Activated T-helper 1 cell treated with anti-CD3 and anti-CD28 coated beads, Interleukin-12 subunit alpha, Interleukin-12 subunit beta, Interleukin-2, Interleukin-4 antibody, amounts not matched to agents 30 ng/mL and 10 ng/mL and 1 ng/mL, durations not matched to agents 14 hours and 24 hours and 36 hours (primary cell): ENCODE results near the gene C16orf95. TPM values are rescaled to one million over a fixed set of nuclear protein-coding genes. Genes with fewer than 3 reads are reported as not detected.
"Not testable (repeated sequence)": the region's sequence is repeated elsewhere in the genome, so short reads cannot be mapped to it uniquely, and the experiment has no call there.

Experiments
- DNase-seq: peaks from one replicate; pipeline ENCODE4 v3.0.0; 2021; ENCODE audit warnings: low spot score
- H3K27ac Mint-ChIP-seq: one replicate; pipeline ENCODE4 v1.8.0; 2021; ENCODE audit warnings: mild to moderate bottlenecking, mixed read lengths
- H3K27me3 Mint-ChIP-seq: one replicate; pipeline ENCODE4 v1.8.0; 2022; ENCODE audit warnings: mild to moderate bottlenecking, moderate library complexity, mixed read lengths; ENCODE audit not compliant: insufficient read depth
- H3K36me3 Mint-ChIP-seq: one replicate; pipeline ENCODE4 v1.8.0; 2021; ENCODE audit warnings: low read depth, mixed read lengths
- H3K4me1 Mint-ChIP-seq: one replicate; pipeline ENCODE4 v1.8.0; 2021; ENCODE audit warnings: low read depth, mixed read lengths
- H3K4me3 Mint-ChIP-seq: one replicate; pipeline ENCODE4 v1.8.0; 2021; ENCODE audit warnings: mild to moderate bottlenecking, moderate library complexity, mixed read lengths
- H3K9me3 Mint-ChIP-seq: one replicate; pipeline ENCODE4 v1.8.0; 2021; ENCODE audit warnings: mixed read lengths
- intact Hi-C: fragments of 100-400 bp; cut with micrococcal nuclease; formaldehyde crosslinking; loops from one replicate; pipeline ENCODE4 v1.15.1; 2024
- total RNA-seq: library from RNA; stranded (reverse); gene quantifications from 2 replicates; pipeline ENCODE4 v1.2.3, GENCODE V29; 2022

C16orf95 gene
- total RNA-seq, 1 donor from 2014 or later, result 10.9 TPM

- intact Hi-C loops, result no loop called here
- no peak for DNase-seq
Observed at GRCh38 chr16:87276091-87276701, 41.0 kb downstream of the C16orf95 start.

GRCh38 chr16:87274794-87275193, 42.4 kb downstream of the C16orf95 start:
- Mint-ChIP-seq H3K9me3 (no peaks in the 10 kb centered on the region), H3K36me3 (peaks cover 2% of the 10 kb centered on the region), H3K4me1 (peaks cover 9% of the 10 kb centered on the region), H3K27me3 (no peaks in the 10 kb centered on the region), H3K4me3 (no peak overlapping the region), H3K27ac (no peak overlapping the region)
- no peak for DNase-seq
- intact Hi-C loops, result no loop called here

More at GRCh38 chr16:87276091-87276701, 41.0 kb downstream of the C16orf95 start:
- peaks cover 2% of the 10 kb centered on the region for H3K36me3 Mint-ChIP-seq
- peaks cover 9% of the 10 kb centered on the region for H3K4me1 Mint-ChIP-seq
- no peak overlapping the region for H3K4me3 Mint-ChIP-seq
- H3K27ac Mint-ChIP-seq, result no peak overlapping the region
- no peaks in the 10 kb centered on the region for H3K9me3 Mint-ChIP-seq
- no peaks in the 10 kb centered on the region for H3K27me3 Mint-ChIP-seq

- Mint-ChIP-seq H3K9me3 (no peaks in the 10 kb centered on the region), H3K27ac (no peak overlapping the region), H3K36me3 (peaks cover 2% of the 10 kb centered on the region), H3K4me3 (no peak overlapping the region), H3K27me3 (no peaks in the 10 kb centered on the region), H3K4me1 (peaks cover 9% of the 10 kb centered on the region)
- intact Hi-C loops, result no loop called here
- no peak for DNase-seq
Observed at GRCh38 chr16:87273471-87274030, 43.6 kb downstream of the C16orf95 start.

GRCh38 chr16:87271256-87271655, 45.9 kb downstream of the C16orf95 start:
- H3K27me3 Mint-ChIP-seq, result no peaks in the 10 kb centered on the region
- no peak for DNase-seq
- intact Hi-C loops, result no loop called here
- H3K36me3 Mint-ChIP-seq, result peaks cover 2% of the 10 kb centered on the region
- no peak overlapping the region for H3K4me3 Mint-ChIP-seq
- no peak overlapping the region for H3K27ac Mint-ChIP-seq
- H3K9me3 Mint-ChIP-seq, result no peaks in the 10 kb centered on the region
- peaks cover 9% of the 10 kb centered on the region for H3K4me1 Mint-ChIP-seq

- Mint-ChIP-seq H3K4me3 (no peak overlapping the region), H3K4me1 (no peaks in the 10 kb centered on the region), H3K36me3 (no peaks in the 10 kb centered on the region), H3K27me3 (no peaks in the 10 kb centered on the region), H3K9me3 (no peaks in the 10 kb centered on the region), H3K27ac (no peak overlapping the region)
- no peak for DNase-seq
- intact Hi-C loops, result no loop called here
Observed at GRCh38 chr16:87267566-87267965, 49.6 kb downstream of the C16orf95 start.

GRCh38 chr16:87266846-87267245, 50.3 kb downstream of the C16orf95 start:
- Mint-ChIP-seq H3K27ac (no peak overlapping the region), H3K4me1 (no peaks in the 10 kb centered on the region), H3K27me3 (no peaks in the 10 kb centered on the region), H3K36me3 (no peaks in the 10 kb centered on the region), H3K4me3 (no peak overlapping the region), H3K9me3 (peaks cover 2% of the 10 kb centered on the region)
- DNase-seq, result no peak
- intact Hi-C loops, result no loop called here

- intact Hi-C loops, result no loop called here
- H3K9me3 Mint-ChIP-seq, result peaks cover 15% of the 10 kb centered on the region
- DNase-seq, result no peak
- no peaks in the 10 kb centered on the region for H3K36me3 Mint-ChIP-seq
- peaks cover 2% of the 10 kb centered on the region for H3K27me3 Mint-ChIP-seq
- H3K4me1 Mint-ChIP-seq, result no peaks in the 10 kb centered on the region
- H3K4me3 Mint-ChIP-seq, result no peak overlapping the region
- H3K27ac Mint-ChIP-seq, result no peak overlapping the region
Observed at GRCh38 chr16:87265261-87265660, 51.9 kb downstream of the C16orf95 start.

- Mint-ChIP-seq H3K27ac (no peak overlapping the region), H3K9me3 (peaks cover 18% of the 10 kb centered on the region), H3K27me3 (peaks cover 2% of the 10 kb centered on the region), H3K4me1 (no peaks in the 10 kb centered on the region), H3K4me3 (no peak overlapping the region), H3K36me3 (no peaks in the 10 kb centered on the region)
- intact Hi-C loops, result no loop called here
- DNase-seq, result no peak
Observed at GRCh38 chr16:87264634-87265033, 52.6 kb downstream of the C16orf95 start.

GRCh38 chr16:87263418-87264052, 53.7 kb downstream of the C16orf95 start:
- Mint-ChIP-seq H3K27ac (no peak overlapping the region), H3K4me1 (no peaks in the 10 kb centered on the region), H3K9me3 (peaks cover 18% of the 10 kb centered on the region), H3K36me3 (no peaks in the 10 kb centered on the region), H3K27me3 (peaks cover 2% of the 10 kb centered on the region), H3K4me3 (no peak overlapping the region)
- intact Hi-C loops, result no loop called here
- no peak for DNase-seq

GRCh38 chr16:87259431-87259830, 57.8 kb downstream of the C16orf95 start:
- Mint-ChIP-seq H3K9me3 (peaks cover 18% of the 10 kb centered on the region), H3K27me3 (peaks cover 2% of the 10 kb centered on the region), H3K27ac (no peak overlapping the region), H3K36me3 (no peaks in the 10 kb centered on the region), H3K4me1 (no peaks in the 10 kb centered on the region), H3K4me3 (no peak overlapping the region)
- DNase-seq, result no peak
- intact Hi-C loops, result no loop called here

- H3K9me3 Mint-ChIP-seq, result peaks cover 18% of the 10 kb centered on the region
Observed at GRCh38 chr16:87258653-87259052, 58.5 kb downstream of the C16orf95 start.

GRCh38 chr16:87255866-87256265, 61.3 kb downstream of the C16orf95 start:
- no peaks in the 10 kb centered on the region for H3K36me3 Mint-ChIP-seq
- H3K4me3 Mint-ChIP-seq, result no peak overlapping the region
- no peak for DNase-seq
- H3K27me3 Mint-ChIP-seq, result no peaks in the 10 kb centered on the region
- H3K4me1 Mint-ChIP-seq, result no peaks in the 10 kb centered on the region
- H3K27ac Mint-ChIP-seq, result no peak overlapping the region
- H3K9me3 Mint-ChIP-seq, result peaks cover 9% of the 10 kb centered on the region
- intact Hi-C loops, result no loop called here

More at GRCh38 chr16:87258653-87259052, 58.5 kb downstream of the C16orf95 start:
- H3K4me1 Mint-ChIP-seq, H3K4me3 Mint-ChIP-seq, H3K27ac Mint-ChIP-seq, H3K36me3 Mint-ChIP-seq, intact Hi-C loops, DNase-seq, H3K27me3 Mint-ChIP-seq: not testable (repeated sequence)

GRCh38 chr16:87254734-87255133, 62.5 kb downstream of the C16orf95 start:
- no peaks in the 10 kb centered on the region for H3K36me3 Mint-ChIP-seq
- H3K9me3 Mint-ChIP-seq, result no peaks in the 10 kb centered on the region
- no peak overlapping the region for H3K4me3 Mint-ChIP-seq
- no peak for DNase-seq
- intact Hi-C loops, result no loop called here
- no peaks in the 10 kb centered on the region for H3K27me3 Mint-ChIP-seq
- no peak overlapping the region for H3K27ac Mint-ChIP-seq
- H3K4me1 Mint-ChIP-seq, result no peaks in the 10 kb centered on the region
